Esophagus muscularis mucosa (tissue), 4 donors: ENCODE measurements around the gene MIPOL1.

Experiments
- CTCF ChIP-seq, 3 experiments: fragments of 200-600 bp in 2 of 3; fragments of 450-650 bp in 1 of 3; sonication (generic) in 2 of 3; IDR thresholded peaks; one replicate each; pipeline ENCODE4 v1.5.1; 2017 to 2019; ENCODE audit warnings: antibody characterized with exemption in 3 of 3, mild to moderate bottlenecking in 2 of 3, moderate library complexity in 1 of 3
- EP300 ChIP-seq: sonication (generic); formaldehyde crosslinking; IDR thresholded peaks from one replicate; pipeline ENCODE4 v1.6.1; 2017; ENCODE audit warnings: antibody characterized with exemption
- POLR2AphosphoS5 ChIP-seq, 2 donors: sonication (generic); formaldehyde crosslinking; IDR thresholded peaks; one replicate each; pipeline ENCODE4 v1.6.1; 2017; ENCODE audit warnings: antibody characterized with exemption in 2 of 2

GRCh38 chr14:37343307-37344094 is 145.8 kb downstream of the MIPOL1 start:
- TF ChIP-seq POLR2AphosphoS5 (IDR thresholded peaks at IDR 0.05) (no peak), CTCF (IDR thresholded peaks at IDR 0.05) (no peak), EP300 (no peak)
